DMS 273 treated with DMSO at 0.1 percent for 48 hours (cell line): ENCODE data around the gene GPATCH4.
A peak's percentile ranks its signal among the peaks of the same experiment; 100 is the strongest.
"Not testable (repeated sequence)": the region's sequence is repeated elsewhere in the genome, so short reads cannot be mapped to it uniquely, and the experiment has no call there.

Source experiments
- DNase-seq: peaks from one replicate; lab custom pipeline; 2025; lab: John Stamatoyannopoulos, UW

Gene GPATCH4

GRCh38 chr1:156574039-156574633 lies 27.1 kb downstream of the GPATCH4 start:
- DNase-seq = no peak

DNA sequence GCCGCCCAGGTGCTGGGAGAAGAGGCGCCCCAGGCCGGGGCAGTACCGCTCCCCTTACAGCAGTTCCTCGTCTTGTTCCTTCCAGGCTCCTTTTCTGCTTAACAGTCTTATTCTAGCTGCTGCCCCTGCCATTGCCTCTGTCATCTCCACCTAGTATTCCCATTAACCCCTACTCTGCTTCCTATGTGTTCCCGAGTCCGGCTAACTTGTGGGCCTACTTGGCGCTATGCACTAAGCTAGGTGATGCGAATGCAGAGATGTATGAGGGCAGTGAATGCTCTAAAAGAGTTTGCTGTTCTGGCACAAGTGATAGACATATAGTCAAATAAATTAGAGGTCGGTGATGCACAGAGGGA lies 28.6 kb downstream of the GPATCH4 start:
- no peak for DNase-seq

DNA sequence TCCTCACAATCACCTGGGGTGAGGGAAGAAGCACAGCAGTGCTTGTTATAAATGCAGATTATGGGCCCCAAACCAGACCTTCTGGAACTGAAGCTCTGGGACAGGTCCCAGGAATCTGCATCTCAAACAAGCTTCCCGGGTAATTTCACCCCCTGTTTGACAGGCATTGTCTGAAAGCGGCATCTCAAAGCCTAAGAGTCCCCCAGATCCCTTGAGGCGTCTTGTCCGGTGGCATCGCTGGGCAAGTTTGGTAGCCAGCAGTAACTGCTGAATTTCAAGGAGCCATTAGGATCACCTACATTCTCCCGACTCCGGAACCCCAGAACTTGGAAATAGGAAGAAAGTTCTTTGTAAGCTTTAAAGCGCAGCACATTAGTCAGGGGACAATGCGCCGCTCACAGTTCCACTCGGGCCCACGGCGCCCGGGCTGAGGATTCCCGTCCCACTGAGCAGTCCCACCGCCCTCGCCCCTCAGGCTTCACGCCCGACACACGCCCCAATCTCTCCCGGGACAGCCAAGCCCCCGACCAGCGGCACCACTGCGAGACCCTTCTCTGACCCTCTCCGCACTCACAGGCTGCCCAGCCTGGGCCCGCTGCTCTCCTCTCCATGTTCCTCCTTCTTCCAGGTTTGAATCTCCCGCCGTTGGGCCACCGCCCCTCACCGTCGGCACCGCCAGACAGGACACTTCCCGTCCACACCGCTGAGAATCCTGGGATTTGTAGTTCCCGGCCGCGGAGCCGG lies 29.2 kb downstream of the GPATCH4 start, which contains the start of gene IQGAP3:
TSS of gene IQGAP3 (minus strand) at position 647 of the 744 bp plus-strand sequence. CDS start at position 611, 36 bp downstream.
- peak; percentile 48 for DNase-seq

- no peak for DNase-seq
These were observed 29.9 kb downstream of the GPATCH4 start for GRCh38 chr1:156571261-156571852.

DNA sequence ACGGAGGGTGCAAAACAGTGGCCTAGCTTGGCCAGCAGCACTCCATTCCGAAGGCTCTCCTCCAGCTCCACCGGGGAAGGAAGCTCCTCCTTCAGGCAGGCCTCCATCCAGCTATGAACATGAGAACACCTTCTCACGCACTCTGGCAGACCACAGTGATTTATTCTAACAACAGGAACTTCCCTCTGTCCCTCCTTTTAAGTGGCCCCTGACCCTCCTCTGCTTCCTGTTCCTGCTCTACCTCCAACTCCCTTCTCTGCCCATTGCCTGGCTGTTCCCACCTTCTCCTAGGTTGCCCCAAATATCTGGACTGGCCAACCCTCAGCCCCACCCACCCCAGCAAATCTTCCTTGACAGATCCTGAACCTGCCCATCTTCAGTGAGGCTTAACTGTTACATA lies 34.8 kb downstream of the GPATCH4 start:
- no peak for DNase-seq

DNA sequence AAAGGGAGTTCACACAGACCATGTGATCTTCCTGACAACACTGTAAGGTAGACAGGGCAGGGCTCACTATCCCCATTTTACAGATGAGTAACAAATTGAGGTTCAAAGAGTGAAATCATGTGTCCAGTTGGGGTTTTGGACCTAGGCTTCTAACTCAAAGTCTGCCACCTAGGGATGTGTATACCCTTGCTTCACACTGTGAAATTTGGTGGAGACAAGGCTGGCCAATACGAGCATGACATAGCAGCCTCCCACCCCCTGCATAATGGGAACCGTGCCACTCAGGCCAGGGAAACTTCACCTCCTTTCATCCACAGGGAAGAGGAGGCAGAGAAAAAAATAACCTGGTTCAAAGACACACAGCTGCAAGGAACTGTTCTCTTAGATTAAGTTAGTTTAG lies 35.8 kb downstream of the GPATCH4 start:
- DNase-seq = no peak

DNA sequence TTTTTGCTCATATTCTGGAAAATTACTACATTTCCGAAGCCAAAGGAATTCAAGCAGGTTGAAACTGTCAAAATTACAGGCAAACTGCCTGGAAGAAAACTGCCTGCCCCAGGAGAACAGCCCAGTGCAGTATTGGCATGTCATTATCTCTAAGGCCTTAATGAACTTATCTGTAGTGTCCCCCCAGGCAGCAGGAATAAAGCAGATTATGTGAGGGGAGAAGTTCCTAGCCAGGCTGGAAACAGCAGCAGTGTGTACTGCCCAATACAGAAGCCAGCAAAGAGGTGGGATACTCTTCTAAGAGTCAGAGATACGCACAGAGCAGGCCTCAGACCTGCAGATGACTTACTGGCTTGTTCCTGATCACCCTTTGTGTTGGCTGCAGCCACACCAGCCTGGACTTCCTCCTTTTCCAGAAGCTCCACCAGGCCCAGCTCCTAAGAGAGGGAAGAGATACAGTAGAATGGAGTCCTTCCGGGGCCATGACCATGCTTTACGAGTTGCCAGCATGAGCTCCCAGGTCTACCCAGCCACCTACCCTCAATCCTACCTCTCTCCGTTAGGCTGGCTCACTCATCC lies 40.6 kb downstream of the GPATCH4 start:
- no peak for DNase-seq

- DNase-seq = no peak
These were observed 41.4 kb downstream of the GPATCH4 start for GRCh38 chr1:156559797-156560385.

DNA sequence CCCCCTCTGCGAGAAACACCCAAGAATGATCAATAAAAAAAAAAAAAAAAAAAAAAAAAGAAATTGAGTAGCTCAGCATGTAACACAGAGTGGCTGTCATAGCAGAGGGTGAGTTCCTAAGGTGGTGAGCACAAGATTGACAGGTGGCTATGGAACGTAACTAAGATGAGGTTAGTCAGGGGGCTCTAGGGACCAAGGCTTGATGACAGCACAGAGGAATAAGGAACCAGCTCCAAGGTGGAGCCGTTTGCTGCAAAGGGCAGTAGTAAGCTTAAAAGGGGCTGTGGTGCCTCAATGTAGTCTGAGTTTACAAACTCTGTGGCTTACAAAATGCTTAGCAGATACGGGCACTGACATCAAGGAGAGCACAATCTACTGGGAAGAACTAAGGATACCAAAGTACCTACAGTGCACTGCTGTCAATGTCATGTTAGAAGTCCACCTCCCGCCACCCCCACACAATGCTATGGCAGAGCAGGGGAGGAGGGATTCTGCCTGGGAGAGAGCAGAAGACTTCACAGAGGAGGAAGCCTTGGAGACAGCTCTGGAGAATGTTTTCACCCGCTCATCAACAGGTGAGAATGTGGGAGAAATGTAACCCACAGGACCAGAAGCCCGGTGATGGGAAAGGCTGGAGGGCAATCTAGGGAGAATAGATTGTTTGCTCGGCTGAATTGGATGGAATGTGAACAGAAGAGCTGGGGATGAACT lies 42.0 kb downstream of the GPATCH4 start:
- no peak for DNase-seq

DNA sequence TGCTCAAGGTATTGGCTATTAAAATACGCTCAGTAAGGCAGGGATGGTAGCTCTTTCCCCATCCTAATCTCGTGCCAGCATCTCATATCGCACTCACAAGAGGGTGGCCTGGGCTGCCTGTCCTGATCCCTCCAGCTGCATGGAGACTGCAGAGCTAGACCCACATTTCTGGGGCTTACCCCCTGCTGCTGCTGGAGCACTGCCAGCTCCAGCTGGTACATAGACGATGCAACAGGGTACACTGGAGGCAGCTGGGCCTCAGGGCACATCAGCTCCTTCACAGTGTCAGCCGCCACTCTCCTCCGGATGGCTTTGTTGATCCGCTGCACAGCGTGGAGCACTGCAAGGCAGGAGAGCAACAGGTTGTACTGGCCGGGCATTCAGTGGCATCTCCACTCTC lies 44.9 kb downstream of the GPATCH4 start:
- no peak for DNase-seq

DNA sequence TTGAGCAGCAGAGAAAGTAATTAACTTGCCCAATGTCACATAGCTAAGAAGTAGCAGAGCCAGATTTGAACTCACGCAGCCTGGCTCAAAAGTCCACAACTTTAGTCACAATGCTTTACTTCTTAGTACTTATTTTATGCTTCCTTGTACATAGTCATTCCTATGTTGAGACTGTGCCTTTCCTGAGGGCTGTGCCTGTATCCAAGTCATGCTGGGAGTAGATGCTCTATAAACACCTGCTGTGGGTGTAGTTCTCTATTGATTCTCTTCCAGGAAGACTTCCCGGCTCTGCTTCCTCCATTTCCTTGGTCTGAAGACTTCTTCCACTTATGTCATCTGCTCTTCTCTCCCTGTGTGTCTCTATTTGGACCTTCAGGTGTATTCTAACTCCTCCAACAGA lies 45.6 kb downstream of the GPATCH4 start:
- DNase-seq = no peak

DNA sequence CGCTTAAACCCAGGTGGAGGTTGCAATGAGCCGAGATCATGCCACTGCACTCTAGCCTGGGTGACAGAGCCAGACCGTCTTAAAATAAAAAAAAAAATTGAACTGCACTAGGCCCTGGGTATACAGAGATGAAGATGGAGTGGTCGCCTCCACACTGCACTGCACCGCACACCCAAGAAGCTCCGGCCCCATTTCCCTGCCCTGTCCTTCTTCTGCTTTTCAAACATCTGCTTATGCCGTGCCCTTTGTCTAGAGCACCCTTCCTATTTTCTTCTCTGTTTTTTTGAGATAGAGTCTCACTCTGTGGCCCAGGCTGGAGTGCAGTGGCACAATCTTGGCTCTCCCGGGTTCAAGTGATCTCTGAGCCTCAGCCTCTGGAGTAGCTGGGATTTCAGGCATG lies 46.3 kb downstream of the GPATCH4 start:
- DNase-seq = no peak

DNA sequence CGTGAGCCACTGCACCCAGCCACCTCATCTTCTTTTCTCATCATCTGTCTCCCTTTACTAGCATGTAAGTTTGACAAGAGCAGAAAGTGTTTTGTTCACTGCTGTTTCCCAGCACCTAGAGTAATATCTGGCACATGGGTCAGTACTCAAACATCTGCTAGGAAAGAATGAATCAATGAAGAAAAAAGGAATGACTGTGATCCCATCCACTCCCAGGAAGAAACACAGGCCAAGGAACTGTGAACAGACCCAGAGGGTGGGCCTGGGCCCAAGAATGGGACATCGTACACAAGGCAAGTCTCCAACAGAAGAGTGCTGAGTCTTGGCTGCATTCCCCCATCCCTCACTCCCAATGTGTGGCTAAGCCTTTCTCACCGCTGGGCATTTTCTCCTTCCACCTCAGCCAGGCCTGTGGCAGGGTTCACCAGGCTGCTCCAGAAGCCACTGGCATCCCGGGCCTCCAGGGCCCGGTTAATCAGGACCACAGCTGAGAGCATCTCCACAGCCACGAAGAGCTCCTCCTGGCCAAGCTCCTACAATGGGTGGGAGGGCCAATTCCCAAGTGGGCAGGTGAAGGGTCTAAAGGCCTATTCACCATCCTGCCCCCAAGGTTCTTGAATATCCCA lies 47.3 kb downstream of the GPATCH4 start:
- DNase-seq = no peak

- not testable (repeated sequence) for DNase-seq
These were observed 48.3 kb downstream of the GPATCH4 start for GRCh38 chr1:156552937-156553336.

DNA sequence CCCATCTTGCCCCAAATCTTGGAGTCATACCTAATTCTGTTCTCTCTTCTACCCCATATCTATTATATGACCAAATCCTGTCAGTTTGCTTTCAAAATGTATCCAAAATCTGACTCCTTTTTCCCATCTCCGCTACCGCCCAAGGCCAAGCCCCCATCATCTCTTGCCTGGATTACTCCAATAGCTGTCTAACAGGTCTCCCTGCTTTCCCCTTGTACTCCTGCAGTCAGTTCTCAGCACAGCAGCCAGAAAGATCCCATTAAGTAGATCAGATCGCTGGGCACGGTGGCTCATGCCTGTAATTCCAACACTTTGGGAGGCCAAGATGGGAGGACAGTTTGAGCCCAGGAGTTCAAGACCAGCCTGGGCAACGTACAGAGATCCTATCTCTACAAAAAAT lies 48.8 kb downstream of the GPATCH4 start:
- no peak for DNase-seq

DNA sequence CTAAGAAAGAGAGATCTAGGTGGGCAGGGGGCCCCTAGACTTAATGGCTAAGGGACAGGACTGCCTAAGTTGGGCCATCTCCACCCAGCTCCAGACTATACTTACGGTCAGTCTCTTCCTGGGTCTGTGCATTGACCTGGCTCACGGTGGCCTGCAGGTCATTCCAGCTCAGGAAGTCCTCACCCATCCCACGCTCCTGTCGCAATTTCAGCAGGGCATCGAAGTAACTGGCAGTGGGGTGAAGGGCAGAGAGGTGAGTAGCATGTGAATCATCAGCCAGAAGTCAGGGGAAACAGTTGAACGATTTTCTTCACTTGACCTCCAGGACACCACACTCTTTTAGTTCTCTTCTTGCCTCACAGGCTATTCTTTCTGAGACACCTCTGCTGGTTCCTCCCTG lies 49.4 kb downstream of the GPATCH4 start:
- no peak for DNase-seq

DNA sequence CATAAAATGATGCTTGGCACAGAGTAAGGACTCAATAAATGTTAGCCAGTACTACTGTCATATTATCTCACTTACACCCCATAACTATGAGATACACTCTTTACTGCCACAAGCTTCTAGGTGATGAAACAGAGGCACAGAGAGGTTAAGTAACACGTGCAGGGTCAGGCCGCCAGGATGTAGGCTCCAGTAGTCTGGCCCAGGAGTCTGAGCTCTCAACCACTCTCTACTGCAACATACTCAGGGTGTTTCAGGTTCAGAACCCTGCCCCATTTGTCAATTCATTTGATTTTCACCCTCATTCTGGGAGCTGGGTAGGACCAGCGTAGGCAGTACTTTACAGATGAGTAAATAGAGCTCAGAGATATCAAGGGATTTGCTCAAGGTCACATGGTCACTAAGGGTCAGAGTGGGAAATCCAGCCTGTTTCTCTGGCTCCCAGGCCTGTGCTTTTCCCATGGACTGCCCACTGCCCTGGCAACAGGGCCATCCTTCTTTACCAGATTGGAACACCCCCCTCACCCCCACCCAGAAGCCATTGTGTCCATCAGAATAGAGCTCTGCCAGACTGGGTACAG lies 50.1 kb downstream of the GPATCH4 start:
- no peak for DNase-seq

GRCh38 chr1:156550346-156550745 lies 50.9 kb downstream of the GPATCH4 start:
- no peak for DNase-seq

- DNase-seq = no peak
These were observed 51.4 kb downstream of the GPATCH4 start for GRCh38 chr1:156549831-156550230.

DNA sequence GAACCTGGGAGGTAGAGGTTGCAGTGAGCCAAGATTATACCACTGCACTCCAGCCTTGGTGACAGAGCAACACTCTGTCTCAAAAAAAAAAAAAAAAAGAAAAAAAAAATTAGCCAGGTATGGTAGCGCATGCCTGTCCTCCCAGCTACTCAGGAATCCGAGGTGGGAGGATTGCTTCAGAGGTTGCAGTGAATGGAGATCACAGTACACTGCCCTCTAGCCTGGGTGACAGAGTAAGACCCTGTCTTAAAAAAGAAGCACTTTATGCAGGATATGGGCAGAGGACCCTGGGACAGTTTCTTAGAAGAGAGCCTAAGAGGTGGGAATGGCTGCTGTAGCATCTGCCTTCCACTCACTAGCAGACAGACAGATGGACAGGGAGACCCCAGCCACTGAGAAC lies 51.9 kb downstream of the GPATCH4 start:
- DNase-seq = no peak

DNA sequence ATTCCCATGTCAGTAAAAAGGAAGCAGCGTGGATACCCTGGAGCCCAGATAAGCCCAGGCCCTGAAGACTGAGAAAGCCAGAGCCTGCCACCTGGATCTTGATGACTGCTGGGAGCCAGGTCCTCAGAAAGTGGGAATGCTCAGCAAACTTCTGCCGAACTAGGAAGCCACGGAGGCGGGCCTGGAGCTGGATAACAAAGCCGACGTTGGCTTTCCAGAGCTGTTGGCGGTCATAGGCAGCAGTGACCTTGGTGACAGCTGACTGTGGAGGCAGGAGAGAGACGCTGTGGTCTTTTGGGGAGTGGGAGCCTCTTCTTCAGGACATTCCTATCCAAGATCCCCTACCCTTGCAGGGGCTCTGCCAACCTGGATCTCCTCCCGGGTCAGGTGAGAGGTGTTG lies 53.3 kb downstream of the GPATCH4 start:
- DNase-seq = no peak
